ENCODE measurements around the gene CDC73. TPM values are rescaled to one million over a fixed set of nuclear protein-coding genes. Genes with fewer than 3 reads are reported as not detected.

The CDC73 gene
- total RNA-seq, 1 experiment from 2014 or later: 62.5 TPM

GRCh38 chr1:193190096-193190744 is 68.4 kb downstream of the CDC73 start:
- TF ChIP-seq CTCF (conservative IDR thresholded peaks at IDR 0.05): 0 out of 3 replicates have a peak, but pooled peaks have one; percentile 13
- DNase-seq: no peak
- Histone ChIP-seq H2AK5ac (ENCODE audit: insufficient read length, low read length) (no peak overlapping the region), H2BK5ac (ENCODE audit: insufficient read length, low read length) (no peak overlapping the region), H3K79me2 (ENCODE audit: insufficient read depth, low read length) (peaks cover 2% of the 10 kb centered on the region; the same call in 1 of the 2 replicates), H3K9ac (ENCODE audit: extremely low read depth, insufficient read length, low read length) (no peak overlapping the region), H3K27me3 (ENCODE audit: insufficient read depth, low read length) (no peaks in the 10 kb centered on the region), H2AFZ (ENCODE audit: low read length) (no peak overlapping the region), H3K18ac (ENCODE audit: insufficient read length, low read depth, low read length) (no peak overlapping the region), H3K4me1 (ENCODE audit: insufficient read depth, low read length) (no peaks in the 10 kb centered on the region), H2BK15ac (ENCODE audit: low read depth, low read length) (no peak overlapping the region), H4K5ac (ENCODE audit: insufficient read length, low read depth, low read length) (no peak overlapping the region), H3K4me2 (ENCODE audit: insufficient read depth, insufficient read length, low read length) (no peak overlapping the region), H3K79me1 (ENCODE audit: insufficient read depth, low read depth, low read length, poor library complexity, severe bottlenecking) (peaks cover 5% of the 10 kb centered on the region), H4K91ac (ENCODE audit: insufficient read length, low read depth, low read length) (no peak overlapping the region), H3K9me3 (ENCODE audit: control insufficient read depth, low read depth, low read length) (peaks cover 18% of the 10 kb centered on the region), H4K20me1 (ENCODE audit: control insufficient read depth, insufficient read depth, insufficient read length) (no peaks in the 10 kb centered on the region), H3K23me2 (ENCODE audit: insufficient read length, low read depth, low read length, poor library complexity, severe bottlenecking) (no peaks in the 10 kb centered on the region), H2BK12ac (ENCODE audit: insufficient read length, low read depth, low read length) (no peak overlapping the region), H3K14ac (ENCODE audit: insufficient read depth, low read length) (no peak overlapping the region), H2BK120ac (ENCODE audit: low read depth, low read length, poor library complexity, severe bottlenecking) (no peak overlapping the region), H3K23ac (ENCODE audit: insufficient read length, low read depth, low read length) (no peak overlapping the region), H3K27ac (ENCODE audit: insufficient read length, low read depth, low read length) (no peak overlapping the region), H3T11ph (ENCODE audit: low read length) (no peak overlapping the region), H4K8ac (replicated peaks; ENCODE audit: insufficient read length, low read depth, low read length) (no peak overlapping the region), H2BK20ac (ENCODE audit: low read depth, low read length, poor library complexity, severe bottlenecking) (no peak overlapping the region), H3K4ac (ENCODE audit: low read depth, low read length) (no peak overlapping the region), H3K56ac (ENCODE audit: insufficient read length, low read depth, low read length) (no peak overlapping the region)
- H3K4me3 Mint-ChIP-seq: no peak overlapping the region
- peaks cover 12 to 17% of the 10 kb centered on the region in 2 experiments for H3K4me1 Mint-ChIP-seq
- peaks cover 16 to 20% of the 10 kb centered on the region in 2 experiments; a peak in 4 of 5 replicates for H3K9me3 Mint-ChIP-seq
- H3K27ac Mint-ChIP-seq: peak overlapping the region in 2 of 3 experiments; percentile 23 to 24; a peak in 2 of 7 replicates
- H3K36me3 Mint-ChIP-seq (ENCODE audit: insufficient read depth in 1 of 3, low read depth in 3 of 3): peaks cover 21 to 31% (median 23%) of the 10 kb centered on the region in 3 experiments
- no peaks in the 10 kb centered on the region for H3K27me3 Mint-ChIP-seq (ENCODE audit: low read depth)

All from H9 (cell line).